CD4-positive, alpha-beta T cell treated with Interleukin-10 for 1 hour (primary cell): ENCODE measurements around the gene CSNK1E.

Experiments used
- DNase-seq: peaks from one replicate; pipeline ENCODE4 v3.0.0-alpha.2; 2020

Gene CSNK1E

GRCh38 chr22:38304526-38304925 is 12.7 kb downstream of the CSNK1E start:
- DNase-seq, result no peak

GRCh38 chr22:38303974-38304373 is 13.3 kb downstream of the CSNK1E start:
- no peak for DNase-seq

- no peak for DNase-seq
Observed at GRCh38 chr22:38302906-38303305, 14.3 kb downstream of the CSNK1E start.

GRCh38 chr22:38300946-38301345 is 16.3 kb downstream of the CSNK1E start:
- DNase-seq, result no peak

- DNase-seq, result no peak
Observed at GRCh38 chr22:38300197-38300945, 16.9 kb downstream of the CSNK1E start.

GRCh38 chr22:38299770-38300102 is 17.5 kb downstream of the CSNK1E start:
- no peak for DNase-seq

- peak; percentile 44 for DNase-seq
Observed at GRCh38 chr22:38298312-38299005, 18.8 kb downstream of the CSNK1E start.

GRCh38 chr22:38296372-38296771 is 20.9 kb downstream of the CSNK1E start:
- DNase-seq, result no peak

GRCh38 chr22:38295863-38296262 is 21.4 kb downstream of the CSNK1E start:
- DNase-seq, result no peak

GRCh38 chr22:38295339-38295738 is 21.9 kb downstream of the CSNK1E start:
- DNase-seq, result no peak

- DNase-seq, result no peak
Observed at GRCh38 chr22:38294193-38294592, 23.0 kb downstream of the CSNK1E start.

- no peak for DNase-seq
Observed at GRCh38 chr22:38292694-38293093, 24.5 kb downstream of the CSNK1E start.

- DNase-seq, result no peak
Observed at GRCh38 chr22:38291201-38291777, 25.9 kb downstream of the CSNK1E start.

- no peak for DNase-seq
Observed at GRCh38 chr22:38290347-38290746, 26.9 kb downstream of the CSNK1E start.

- DNase-seq, result no peak
Observed at GRCh38 chr22:38289583-38290082, 27.6 kb downstream of the CSNK1E start.

- DNase-seq, result no peak
Observed at GRCh38 chr22:38286915-38287669, 30.1 kb downstream of the CSNK1E start.

- DNase-seq, result no peak
Observed at GRCh38 chr22:38285018-38285417, 32.2 kb downstream of the CSNK1E start.

- no peak for DNase-seq
Observed at GRCh38 chr22:38284042-38284402, 33.2 kb downstream of the CSNK1E start.

GRCh38 chr22:38282397-38282796 is 34.8 kb downstream of the CSNK1E start:
- DNase-seq, result no peak

GRCh38 chr22:38276166-38276565 is 41.1 kb downstream of the CSNK1E start:
- DNase-seq, result no peak

- DNase-seq, result no peak
Observed at GRCh38 chr22:38273135-38273826, 44.0 kb downstream of the CSNK1E start.

- peak; percentile 86 for DNase-seq
Observed at GRCh38 chr22:38272373-38273134, 44.7 kb downstream of the CSNK1E start, which contains the start of gene TMEM184B. TMEM184B (minus strand) TSS chr22:38273010; CDS start chr22:38247961, 25,049 bp downstream.
